ENCODE data around the gene SPEG. TPM values are rescaled to one million over a fixed set of nuclear protein-coding genes. Genes with fewer than 3 reads are reported as not detected.

Gene SPEG
- total RNA-seq, 4 donors from 2014 or later = 6.7 to 10.2 (median 8.1) TPM

GRCh38 chr2:219423652-219424377, 10.8 kb upstream of the SPEG start:
- 80 to 82% methylated on average over 14 of the region's 14 CpGs for WGBS, 2 donors
- Histone ChIP-seq H3K27ac (no peak overlapping the region), H3K36me3 (no peaks in the 10 kb centered on the region), H3K4me3 (no peak overlapping the region), H3K4me1 (peaks cover 0 to 2% (median under 1%) of the 10 kb centered on the region in 4 donors), H3K27me3 (peaks cover 0 to 21% of the 10 kb centered on the region in 2 donors), H3K9me3 (no peaks in the 10 kb centered on the region)
- no peak for DNase-seq (ENCODE audit: low spot score in 2 of 2)
- TF ChIP-seq EP300 (IDR thresholded peaks at IDR 0.05) (no peak), POLR2A (IDR thresholded peaks at IDR 0.05) (no peak)

- TF ChIP-seq CTCF (IDR thresholded peaks at IDR 0.05) (no peak), POLR2A (IDR thresholded peaks at IDR 0.05) (no peak), EP300 (IDR thresholded peaks at IDR 0.05) (no peak)
- no peak overlapping the region for H3K27ac ChIP-seq
- H3K36me3 ChIP-seq = no peaks in the 10 kb centered on the region
- H3K9me3 ChIP-seq = no peaks in the 10 kb centered on the region
- peaks cover 0 to 5% of the 10 kb centered on the region in 2 donors for H3K27me3 ChIP-seq
- no peaks in the 10 kb centered on the region for H3K4me1 ChIP-seq
- no peak overlapping the region for H3K4me3 ChIP-seq
- no peak for DNase-seq (ENCODE audit: low spot score in 2 of 2)
- WGBS, 2 donors = 87% methylated on average over 7 to 8 of the region's 8 CpGs
Observed at GRCh38 chr2:219425238-219426067, 9.2 kb upstream of the SPEG start.

- H3K36me3 ChIP-seq = no peaks in the 10 kb centered on the region
- no peak for DNase-seq (ENCODE audit: low spot score in 2 of 2)
- no peak overlapping the region for H3K4me3 ChIP-seq
- H3K27ac ChIP-seq = no peak overlapping the region
- peaks cover 0 to 4% of the 10 kb centered on the region in 2 donors for H3K27me3 ChIP-seq
- TF ChIP-seq CTCF (IDR thresholded peaks at IDR 0.05) = no peak
- TF ChIP-seq POLR2A (IDR thresholded peaks at IDR 0.05) = no peak
- TF ChIP-seq EP300 (IDR thresholded peaks at IDR 0.05) = no peak
- 62 to 70% methylated on average over 6 to 7 of the region's 7 CpGs for WGBS, 2 donors
- no peaks in the 10 kb centered on the region for H3K9me3 ChIP-seq
- H3K4me1 ChIP-seq = no peaks in the 10 kb centered on the region
Observed at GRCh38 chr2:219426068-219426443, 8.6 kb upstream of the SPEG start.

GRCh38 chr2:219426534-219427136, 8.0 kb upstream of the SPEG start:
- H3K36me3 ChIP-seq = no peaks in the 10 kb centered on the region
- H3K4me1 ChIP-seq = no peaks in the 10 kb centered on the region
- H3K9me3 ChIP-seq = no peaks in the 10 kb centered on the region
- WGBS, 2 donors = 68 to 77% methylated on average over 7 of the region's 7 CpGs
- no peak overlapping the region for H3K4me3 ChIP-seq
- no peak for DNase-seq (ENCODE audit: low spot score in 2 of 2)
- TF ChIP-seq POLR2A (IDR thresholded peaks at IDR 0.05) (no peak), EP300 (IDR thresholded peaks at IDR 0.05) (no peak), CTCF (IDR thresholded peaks at IDR 0.05) (no peak)
- H3K27me3 ChIP-seq = peaks cover 0 to 4% of the 10 kb centered on the region in 2 donors
- H3K27ac ChIP-seq = no peak overlapping the region

- no peak for DNase-seq (ENCODE audit: low spot score in 2 of 2)
- Histone ChIP-seq H3K4me1 (no peaks in the 10 kb centered on the region), H3K27me3 (peaks cover 0 to under 1% of the 10 kb centered on the region in 2 donors), H3K4me3 (no peak overlapping the region), H3K36me3 (no peaks in the 10 kb centered on the region), H3K27ac (no peak overlapping the region), H3K9me3 (no peaks in the 10 kb centered on the region)
- TF ChIP-seq CTCF (IDR thresholded peaks at IDR 0.05) (no peak), EP300 (IDR thresholded peaks at IDR 0.05) (no peak), POLR2A (IDR thresholded peaks at IDR 0.05) (no peak)
Observed at GRCh38 chr2:219428469-219428868, 6.2 kb upstream of the SPEG start.

Data from tibial nerve (tissue), 4 donors.